Activated CD4-positive, alpha-beta T cell treated with anti-CD3 and anti-CD28 coated beads for 48 hours (primary cell): ENCODE results near the gene PC.
"Not testable (repeated sequence)": the region's sequence is repeated elsewhere in the genome, so short reads cannot be mapped to it uniquely, and the experiment has no call there.

Experiments
- DNase-seq: peaks from one replicate; pipeline ENCODE4 v3.0.0-alpha.2; 2020

The PC gene, protein sequence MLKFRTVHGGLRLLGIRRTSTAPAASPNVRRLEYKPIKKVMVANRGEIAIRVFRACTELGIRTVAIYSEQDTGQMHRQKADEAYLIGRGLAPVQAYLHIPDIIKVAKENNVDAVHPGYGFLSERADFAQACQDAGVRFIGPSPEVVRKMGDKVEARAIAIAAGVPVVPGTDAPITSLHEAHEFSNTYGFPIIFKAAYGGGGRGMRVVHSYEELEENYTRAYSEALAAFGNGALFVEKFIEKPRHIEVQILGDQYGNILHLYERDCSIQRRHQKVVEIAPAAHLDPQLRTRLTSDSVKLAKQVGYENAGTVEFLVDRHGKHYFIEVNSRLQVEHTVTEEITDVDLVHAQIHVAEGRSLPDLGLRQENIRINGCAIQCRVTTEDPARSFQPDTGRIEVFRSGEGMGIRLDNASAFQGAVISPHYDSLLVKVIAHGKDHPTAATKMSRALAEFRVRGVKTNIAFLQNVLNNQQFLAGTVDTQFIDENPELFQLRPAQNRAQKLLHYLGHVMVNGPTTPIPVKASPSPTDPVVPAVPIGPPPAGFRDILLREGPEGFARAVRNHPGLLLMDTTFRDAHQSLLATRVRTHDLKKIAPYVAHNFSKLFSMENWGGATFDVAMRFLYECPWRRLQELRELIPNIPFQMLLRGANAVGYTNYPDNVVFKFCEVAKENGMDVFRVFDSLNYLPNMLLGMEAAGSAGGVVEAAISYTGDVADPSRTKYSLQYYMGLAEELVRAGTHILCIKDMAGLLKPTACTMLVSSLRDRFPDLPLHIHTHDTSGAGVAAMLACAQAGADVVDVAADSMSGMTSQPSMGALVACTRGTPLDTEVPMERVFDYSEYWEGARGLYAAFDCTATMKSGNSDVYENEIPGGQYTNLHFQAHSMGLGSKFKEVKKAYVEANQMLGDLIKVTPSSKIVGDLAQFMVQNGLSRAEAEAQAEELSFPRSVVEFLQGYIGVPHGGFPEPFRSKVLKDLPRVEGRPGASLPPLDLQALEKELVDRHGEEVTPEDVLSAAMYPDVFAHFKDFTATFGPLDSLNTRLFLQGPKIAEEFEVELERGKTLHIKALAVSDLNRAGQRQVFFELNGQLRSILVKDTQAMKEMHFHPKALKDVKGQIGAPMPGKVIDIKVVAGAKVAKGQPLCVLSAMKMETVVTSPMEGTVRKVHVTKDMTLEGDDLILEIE

DNA sequence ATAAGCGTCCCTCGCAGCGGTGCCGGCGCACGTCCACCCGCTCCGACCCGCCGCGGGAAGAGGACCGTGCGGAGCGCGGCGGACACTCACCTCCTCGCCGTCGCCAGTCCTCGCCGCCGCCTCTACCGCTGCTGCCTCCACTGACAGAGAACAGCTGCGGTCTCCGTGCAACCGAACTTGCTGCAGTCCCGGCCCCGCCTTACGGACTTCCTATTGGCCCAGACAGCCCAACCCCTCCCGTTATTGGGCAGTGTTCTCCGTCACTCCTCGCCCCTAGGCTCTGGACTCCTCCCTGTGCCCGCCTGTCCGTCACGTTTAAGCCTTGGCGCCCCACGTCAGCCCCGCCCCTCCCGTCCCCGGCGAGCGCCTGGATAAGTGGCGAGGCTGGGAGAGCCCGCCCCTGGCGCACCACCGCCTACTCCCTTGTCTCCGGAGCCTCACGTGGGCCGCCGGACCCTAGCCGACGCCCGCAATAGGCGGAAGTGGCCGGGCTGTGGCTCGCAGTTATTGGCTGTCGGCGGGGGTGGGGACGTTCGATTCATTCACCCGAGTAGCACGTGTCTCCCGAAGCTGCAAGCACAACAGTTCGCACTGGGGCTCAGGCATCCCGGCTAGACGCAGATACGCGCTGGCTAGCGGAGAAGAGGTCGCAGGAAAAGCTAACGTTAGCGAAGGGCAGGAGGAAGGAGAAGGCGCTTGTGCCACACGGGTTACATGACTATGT, at the start of gene PC:
PC (minus strand) TSS at position 152 of the 724 bp plus-strand sequence. CDS start 86,224 bp downstream, outside the sequence.
- peak; percentile 98 for DNase-seq

DNA sequence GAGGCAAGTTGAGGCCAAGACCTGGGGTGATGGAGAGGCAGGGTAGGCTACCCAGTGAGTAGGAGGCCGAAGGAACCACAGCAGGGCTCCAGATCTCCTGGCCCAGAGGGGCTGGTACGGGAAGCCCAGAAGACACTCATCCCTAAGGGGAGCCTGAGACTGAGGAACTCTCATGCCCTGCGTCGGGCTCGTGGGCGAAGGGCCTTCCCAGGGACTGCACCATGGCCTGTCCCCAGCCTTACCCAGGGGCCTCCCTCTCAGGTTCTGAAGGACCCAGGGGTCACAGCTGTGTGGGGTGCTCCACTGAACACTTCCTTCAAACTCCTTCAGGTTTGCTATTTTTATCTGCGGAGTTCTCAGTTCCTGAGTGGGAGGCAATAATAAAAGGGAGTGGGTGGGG, 48.9 kb upstream of the PC start:
- no peak for DNase-seq

DNA sequence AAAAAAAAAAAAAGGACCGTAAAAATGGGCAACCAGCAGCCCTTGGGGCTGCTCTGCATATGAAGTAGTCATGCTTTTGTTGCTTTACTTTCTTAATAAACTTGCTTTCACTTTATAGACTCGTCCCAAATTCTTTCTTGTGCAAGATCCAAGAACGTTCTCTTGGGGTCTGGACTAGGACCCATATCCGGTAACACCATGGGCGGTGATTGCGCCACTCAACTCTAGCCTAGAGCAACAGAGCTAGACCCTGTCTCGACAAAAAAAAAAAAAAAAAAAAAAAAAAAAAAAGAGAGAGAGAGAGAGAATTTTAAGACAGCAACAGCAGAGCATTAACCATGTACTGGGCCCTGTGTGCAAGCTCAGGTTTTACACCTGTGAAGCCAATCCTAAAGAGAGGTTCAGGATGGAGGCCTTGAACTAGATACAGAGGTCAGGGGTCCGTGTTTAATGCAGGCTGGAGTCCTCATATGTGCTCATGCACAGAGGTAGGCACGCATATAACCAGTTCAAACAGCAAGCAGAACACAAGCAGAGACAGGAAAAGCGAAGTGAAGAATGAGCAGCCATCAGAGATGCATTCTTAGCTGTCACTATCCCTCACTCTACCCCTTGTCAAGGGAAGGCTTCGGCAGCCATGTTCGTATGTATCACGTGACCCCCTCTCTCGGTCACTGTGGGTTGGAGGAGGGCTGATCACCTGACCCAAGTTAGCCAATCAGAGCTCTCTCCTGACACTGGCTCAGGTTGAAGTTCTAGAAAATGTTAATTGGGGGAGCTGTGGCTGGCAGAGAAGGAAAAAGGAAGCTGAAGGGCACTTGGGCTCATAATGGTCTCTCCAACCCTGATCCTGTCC, 48.1 kb upstream of the PC start:
- peak; percentile 59 for DNase-seq

DNA sequence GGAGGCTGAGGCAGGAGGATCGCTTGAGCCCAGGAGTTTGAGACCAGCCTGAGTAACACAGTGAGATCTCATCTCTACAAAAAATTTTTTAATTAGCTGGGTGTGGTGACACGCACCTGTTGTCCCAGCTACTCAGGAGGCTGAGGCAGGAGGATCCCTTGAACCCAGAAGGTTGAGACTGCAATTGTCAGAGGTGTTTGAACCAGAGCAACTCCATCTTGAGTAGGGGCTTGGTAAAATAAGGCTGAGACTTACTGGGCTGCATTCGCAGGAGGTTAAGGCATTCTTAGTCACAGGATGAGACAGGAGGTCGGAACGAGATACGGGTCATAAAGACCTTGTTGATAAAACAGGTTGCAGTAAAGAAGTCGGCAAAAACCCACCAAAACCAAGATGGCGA, 47.0 kb upstream of the PC start:
- DNase-seq: not testable (repeated sequence)

DNA sequence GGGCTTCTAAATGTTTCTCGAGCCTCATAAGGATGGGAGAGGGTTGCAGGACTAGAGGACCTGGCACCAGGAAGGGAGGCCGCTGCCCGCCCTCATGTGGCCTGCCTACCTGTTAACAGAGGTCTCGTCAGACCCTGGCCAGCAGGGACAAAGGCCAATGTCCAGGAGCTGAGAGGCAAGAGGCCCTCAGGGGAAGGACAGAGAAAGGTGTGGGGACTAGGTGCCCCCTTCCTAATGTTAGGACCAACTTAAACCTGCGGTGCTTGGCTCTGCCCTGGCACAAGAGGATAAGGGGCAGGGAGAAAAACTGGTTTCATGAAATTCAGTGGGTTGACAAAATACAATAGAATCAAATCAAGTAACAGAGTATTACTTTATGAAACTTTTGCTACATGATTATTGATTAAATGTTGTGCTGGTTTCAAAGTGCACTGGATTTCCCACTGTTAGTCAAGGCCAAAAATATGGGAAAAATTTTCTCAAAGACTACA, 44.8 kb upstream of the PC start:
- no peak for DNase-seq

DNA sequence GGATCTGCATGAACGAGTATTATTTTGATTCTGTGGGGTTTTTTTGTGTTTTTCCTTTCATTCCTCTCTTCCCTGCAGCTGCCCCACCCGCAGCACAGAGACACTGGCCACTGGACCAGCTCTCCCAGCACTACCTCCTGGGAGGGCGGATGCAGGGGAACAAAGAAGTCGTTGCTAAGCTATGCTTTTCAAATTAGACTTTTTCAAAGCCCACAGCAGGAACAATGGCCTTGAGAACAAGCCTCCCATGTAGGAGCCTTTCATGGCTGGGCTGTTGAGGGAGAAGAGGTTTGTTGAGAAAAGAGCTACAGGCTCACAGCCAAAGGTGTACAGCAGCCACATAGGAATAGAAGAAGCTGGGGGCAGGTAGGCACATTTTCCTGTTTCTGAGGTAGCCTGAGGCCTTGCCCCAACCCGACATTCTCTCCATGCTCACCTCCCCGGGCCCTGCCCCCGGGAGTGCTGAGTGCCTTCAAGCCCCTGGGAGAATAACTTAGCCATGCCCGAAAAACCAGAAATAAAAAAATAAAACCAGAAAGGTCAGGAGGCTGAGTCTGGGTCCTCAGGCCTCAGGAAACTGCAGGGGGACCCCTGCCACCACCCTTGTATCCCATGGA, 44.2 kb upstream of the PC start:
- no peak for DNase-seq

DNA sequence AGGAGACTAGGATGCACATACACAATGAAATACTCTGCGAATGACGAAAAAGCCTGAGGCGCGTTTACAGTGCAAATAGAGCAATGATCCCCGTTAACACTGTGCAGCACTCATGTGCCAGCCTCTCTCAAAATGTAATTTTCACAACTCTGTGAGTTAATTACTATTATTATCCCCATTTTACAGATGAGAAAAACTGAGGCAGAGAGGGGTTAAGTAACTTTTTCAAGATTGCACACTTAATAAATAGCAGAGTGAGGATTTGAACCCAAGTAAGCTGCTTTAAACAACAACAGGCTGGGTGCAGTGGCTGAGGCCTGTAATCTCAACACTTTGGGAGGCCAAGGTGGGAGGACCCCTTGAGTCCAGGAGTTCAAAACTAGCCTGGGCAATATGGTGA, 43.1 kb upstream of the PC start:
- DNase-seq: no peak

DNA sequence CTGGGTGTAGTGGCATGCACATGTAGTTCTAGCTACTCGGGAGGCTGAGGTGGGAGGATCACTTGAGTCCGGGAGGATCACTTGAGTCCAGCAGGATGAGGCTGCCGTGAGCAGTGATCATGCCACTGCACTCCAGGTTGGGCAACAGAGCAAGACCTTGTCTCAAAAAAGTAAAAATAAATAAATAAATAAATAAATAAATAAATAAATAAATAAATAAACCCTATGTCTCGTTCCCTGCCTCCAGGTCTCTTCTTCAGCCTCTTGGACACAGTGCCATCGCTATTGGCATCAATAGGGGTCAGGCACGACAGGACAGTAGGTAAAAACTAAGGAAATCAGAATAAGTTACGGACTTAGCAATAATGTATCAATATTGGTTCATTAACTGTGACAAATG, 41.4 kb upstream of the PC start:
- no peak for DNase-seq

DNA sequence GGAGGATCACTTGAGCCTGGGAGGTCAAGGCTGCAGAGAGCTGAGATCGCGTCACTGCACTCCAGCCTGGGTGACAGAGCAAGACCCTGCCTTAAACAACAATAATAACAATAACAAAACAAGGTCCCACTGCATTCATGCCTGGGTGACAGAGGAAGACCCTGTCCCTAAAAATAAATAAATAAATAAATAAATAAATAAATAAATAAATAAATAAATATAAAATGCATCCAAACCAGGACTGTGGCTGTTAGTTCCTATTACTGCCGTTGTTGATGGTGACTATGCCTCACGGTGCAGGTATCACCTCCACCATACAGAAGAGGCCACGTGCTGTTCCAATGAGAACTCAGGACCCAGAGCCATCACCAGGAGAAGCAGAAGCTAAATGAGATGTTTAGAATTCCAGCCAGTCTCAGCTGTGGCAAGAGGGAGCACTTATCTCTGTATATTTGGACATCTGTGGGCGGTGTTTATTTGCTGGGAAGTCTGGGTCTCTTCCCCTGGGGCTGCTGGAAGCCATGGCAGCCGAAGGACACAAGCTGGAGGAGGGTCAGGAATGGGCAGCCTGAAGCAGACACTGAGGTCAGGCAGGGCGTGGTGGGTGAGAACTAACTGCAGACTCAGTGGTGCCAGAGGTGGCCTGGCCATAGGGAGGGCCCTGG, 38.6 kb upstream of the PC start:
- DNase-seq: no peak

DNA sequence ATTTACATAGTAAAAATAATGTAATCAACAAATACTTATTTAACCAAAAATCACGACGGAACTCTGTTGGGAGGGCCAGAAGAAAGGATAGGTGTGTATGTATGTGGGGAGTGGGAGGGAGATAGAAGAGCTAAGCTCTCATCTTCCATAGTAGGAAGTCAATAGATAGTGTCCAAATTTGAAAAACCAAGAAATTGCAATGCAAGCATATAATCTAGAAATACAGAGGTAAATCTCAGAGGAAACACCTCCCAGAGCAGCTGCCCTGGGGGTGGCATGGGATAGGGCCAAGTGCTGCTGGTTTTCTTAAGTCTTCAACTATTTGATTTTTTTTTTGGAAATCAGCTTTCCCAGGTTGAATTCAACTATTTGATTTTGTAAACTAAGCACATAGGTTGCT, 33.9 kb upstream of the PC start:
- DNase-seq: no peak

DNA sequence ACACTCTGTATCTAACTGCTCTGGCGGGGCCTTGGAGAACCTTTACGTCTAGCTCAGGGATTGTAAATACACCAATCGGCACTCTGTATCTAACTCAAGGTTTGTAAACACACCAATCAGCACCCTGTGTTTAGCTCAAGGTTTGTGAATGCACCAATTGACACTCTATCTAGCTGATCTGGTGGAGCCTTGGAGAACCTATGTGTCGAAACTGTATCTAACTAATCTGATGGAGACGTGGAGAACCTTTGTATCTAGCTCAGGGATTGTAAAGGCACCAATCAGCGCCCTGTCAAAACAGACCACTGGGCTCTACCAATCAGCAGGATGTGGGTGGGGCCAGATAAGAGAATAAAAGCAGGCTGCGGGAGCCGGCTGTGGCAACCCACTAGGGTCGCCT, 31.2 kb upstream of the PC start:
- not testable (repeated sequence) for DNase-seq

DNA sequence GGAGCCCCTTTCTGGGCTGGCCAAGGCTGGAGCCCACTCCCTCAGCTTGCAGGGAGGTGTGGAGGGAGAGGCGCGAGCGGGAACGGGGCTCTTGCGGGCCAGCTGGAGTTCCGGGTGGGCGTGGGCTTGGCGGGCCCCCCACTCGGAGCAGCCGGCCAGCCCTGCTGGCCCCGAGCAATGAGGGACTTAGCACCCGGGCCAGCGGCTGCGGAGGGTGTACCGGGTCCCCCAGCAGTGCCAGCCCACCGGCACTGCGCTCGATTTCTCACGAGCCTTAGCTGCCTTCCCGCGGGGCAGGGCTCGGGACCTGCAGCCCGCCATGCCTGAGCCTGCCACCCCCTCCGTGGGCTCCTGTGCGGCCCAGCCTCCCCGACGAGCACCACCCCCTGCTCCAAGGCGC, 30.6 kb upstream of the PC start:
- not testable (repeated sequence) for DNase-seq

DNA sequence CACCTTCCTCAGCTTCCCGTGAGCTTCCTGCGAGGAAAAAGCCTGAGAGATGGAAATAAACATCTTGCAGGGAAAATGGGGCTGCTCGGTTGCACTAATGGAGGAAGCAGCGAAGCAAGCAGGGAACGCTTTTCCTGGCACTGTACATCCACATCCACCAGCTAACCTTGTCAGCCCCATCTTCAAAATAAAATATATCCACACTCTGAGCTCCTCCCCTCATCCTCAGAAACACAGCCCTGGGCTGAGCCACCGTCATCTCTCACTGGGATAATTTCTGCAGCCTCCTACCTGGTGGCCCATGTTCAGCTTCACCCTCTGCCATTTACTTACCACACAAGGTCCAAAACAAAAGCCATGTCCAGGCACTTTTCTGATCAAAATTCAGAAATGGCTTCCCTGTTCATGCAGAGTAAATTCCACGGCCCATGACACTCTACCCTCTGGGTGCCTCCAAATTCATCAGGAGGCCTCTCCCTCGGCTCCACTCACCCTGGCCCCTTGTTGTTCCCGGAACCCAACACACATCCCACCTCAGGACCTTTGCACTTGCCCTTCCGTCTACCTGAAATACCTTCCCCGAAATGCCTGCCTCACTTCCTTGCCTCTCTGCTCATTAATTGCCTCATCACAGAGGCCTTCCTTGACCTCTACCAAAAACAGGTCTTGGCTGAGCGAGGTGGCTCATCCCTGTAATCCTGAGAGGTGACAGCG, 29.9 kb upstream of the PC start:
- DNase-seq: no peak

DNA sequence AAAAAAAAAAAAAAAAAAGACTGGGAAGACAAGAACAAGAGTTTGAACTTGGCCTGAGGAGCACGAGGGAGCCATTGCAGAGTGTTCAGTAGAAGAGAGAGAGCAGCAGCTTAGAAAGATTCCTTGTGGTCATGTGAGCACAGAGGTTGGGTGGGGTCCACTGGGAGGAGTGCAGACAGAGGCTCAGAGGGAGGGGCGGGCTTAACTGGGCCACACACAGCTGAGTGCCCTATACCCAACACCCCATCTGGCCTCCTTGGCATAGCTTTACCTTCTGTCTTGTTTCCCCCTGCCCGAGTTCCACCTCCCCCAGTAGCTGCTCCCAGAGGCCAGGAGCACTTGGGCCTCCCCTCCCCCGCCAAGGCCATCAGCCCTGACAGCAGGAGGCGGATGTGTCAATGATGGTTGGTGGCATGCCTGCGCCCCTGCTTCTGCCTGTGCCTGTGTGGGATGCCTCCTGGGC, 29.0 kb upstream of the PC start:
- DNase-seq: no peak

DNA sequence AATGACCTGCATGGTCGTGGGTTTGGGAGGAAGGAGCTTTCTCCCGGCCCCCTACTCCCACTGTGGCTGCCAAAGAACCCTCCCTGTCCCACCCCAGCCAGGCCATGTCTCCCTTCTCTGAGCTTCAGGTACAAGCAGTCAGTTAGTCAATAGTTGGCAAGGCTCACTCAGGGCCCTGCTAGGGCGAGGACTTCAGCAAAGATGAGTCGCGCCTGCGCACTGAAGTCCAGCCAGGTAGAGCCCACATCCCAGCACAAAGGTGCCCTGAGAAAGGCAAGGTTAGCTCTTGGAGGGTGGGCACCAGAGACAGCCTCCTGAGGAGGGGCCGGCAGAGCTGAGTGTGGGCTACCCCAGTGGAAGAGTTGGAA, 28.0 kb upstream of the PC start:
- DNase-seq: no peak

DNA sequence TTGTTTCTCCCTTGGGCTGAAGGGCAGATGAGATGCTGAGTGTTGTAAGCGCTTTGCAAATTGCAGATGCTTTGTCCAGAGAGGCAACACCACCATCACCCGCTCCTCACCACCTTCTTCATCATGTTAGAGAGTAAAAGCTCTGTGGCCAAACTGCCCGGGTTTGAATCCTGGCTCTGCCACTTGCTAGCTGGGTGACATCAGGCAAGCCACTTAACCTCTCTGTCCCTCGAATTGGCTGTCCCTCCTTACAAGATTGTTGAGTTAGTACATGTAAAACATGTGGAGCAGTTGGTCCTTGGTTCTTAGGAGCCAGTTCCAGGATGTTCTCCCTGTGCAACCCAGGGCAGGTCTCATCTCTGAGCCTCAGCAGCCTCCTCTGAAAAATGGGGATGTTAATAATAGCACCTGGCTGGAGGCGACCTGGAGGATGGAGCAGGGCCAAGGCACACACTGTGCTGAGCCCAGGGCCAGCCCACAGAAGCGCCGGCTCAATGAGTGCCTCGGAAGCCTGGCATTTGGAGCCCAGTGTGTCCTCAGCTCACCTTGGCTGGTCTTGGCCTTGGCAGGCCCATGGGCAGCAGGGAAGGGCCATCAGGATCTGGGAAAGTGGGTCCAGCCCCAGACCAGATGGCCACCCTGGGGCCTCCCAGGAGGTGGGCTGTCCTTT, 27.5 kb upstream of the PC start:
- DNase-seq: no peak

DNA sequence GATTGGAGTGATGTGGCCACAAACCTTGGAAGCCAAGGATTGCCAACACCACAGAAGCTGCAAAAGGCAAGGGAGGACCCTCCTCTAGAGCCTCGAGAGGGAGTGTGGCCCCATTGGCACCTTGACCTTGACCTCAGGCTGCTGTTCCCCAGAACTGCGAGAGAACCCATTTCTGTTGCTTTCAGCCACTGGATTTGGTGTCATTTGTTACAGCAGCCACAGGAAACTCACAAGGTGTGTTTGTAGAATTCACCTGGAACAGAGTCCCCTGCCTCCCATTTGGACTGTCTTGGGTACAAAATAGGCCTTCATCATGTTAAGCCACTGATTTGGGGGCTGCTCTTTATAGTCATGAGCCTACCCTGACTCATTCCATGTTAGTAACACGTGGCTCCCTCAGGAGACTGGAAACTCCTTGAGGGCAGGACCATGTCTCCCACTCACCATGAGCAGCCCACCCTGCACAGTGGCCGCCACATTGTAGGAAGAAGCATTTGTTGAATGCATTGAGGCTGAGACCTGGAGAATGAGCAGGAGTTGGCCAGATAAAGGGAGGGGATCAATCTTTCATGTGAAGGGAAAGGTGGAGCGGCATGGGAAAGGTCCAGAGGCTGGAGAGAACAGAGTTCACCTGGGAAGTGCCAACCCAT, 25.2 kb upstream of the PC start:
- no peak for DNase-seq

DNA sequence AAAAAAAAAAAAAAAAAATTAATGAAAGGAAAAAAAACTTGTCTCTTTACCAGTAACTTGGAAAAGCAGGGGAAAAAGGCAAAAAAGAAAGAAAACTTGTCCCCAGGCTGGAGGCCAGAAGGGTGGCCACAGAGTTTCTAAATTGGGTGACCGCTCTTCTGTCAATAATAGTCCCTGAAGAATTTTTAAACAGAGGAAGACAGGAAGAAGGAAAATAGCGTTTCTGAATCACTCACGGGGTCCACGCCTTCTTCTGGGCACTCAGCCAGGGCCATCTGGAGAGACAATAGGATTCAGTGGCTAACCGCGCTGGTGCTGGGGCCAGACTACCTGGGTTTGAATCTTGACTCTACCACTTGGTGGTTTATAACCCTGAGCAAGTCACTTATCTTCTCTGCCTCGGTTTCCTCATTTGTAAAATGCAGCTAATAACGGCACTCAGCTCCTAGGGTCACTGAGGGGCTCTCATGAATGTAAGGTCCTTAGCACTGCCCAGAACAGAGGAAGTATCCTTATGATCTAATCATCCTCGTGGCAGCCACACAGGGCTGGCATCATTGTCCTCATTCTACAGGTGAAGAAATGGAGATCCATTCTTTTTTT, 23.9 kb upstream of the PC start:
- DNase-seq: peak; percentile 56
